Kidney glomerular epithelial cell (primary cell): ENCODE results near the gene NOTUM.
A peak's percentile ranks its signal among the peaks of the same experiment; 100 is the strongest.

Source experiments
- DNase-seq: peaks from one replicate; lab custom pipeline; 2025; lab: John Stamatoyannopoulos, UW

NOTUM gene

DNA sequence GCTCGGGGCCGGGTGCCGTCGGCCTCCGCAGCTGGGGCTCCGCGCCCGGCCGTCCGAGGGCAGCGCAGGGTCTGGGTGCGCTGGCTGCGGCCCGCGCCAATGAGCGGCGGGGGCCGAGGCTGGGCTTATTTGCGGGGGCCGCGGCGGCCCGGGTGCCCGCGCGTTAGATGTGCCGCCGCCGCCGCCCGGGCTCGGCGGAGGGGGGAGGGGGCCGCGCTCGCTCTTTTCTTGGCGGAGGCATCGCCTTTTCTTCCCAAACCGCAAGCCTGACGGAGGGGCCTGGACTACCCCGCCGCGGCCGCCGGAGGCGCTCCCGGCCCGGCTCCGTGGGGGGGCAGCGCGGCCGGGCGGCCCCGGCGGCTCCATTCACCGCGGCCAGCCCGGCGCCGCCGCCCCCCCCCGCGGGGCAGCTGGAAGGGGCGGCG, at the start of gene NOTUM:
NOTUM (minus strand) TSS at position 101 of the 425 bp plus-strand sequence. CDS start 278 bp downstream, outside the sequence.
- DNase-seq = no peak

DNA sequence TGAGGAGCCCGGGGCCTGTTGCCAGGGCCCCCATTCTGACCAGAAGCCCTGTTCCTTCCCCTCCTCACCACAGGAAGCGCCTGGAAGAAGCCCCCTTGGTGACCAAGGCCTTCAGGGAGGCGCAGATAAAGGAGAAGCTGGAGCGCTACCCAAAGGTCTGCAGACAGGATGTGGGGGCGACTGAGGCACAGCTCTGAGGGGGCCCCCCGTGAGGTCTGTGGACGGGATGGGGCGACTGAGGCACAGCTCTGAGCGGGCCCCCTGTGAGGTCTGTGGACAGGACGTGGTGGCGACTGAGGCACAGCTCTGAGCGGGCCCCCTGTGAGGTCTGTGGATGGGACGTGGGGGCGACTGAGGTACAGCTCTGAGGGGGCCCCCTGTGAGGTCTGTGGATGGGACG, 48.4 kb upstream of the NOTUM start:
- no peak for DNase-seq

DNA sequence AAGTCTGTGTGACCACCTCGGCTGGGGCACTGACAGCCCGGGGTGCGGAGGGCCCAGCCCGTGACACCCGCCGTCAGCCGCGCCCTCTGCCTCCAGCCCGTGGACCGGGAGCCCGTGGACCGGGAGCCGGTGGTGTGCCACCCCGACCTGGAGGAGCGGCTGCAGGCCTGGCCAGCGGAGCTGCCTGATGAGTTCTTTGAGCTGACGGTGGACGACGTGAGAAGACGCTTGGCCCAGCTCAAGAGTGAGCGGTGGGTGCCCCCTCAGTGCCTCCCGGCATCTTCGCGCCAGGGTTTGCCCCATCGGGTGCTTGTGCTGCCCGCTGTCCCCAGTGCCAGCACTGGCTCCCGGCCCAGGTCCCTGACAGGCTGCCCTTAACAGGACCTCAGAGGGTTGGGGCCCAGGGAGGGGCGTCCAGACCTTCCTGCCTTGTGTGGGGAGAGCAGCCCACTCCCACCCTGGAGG, 48.0 kb upstream of the NOTUM start:
- no peak for DNase-seq

DNA sequence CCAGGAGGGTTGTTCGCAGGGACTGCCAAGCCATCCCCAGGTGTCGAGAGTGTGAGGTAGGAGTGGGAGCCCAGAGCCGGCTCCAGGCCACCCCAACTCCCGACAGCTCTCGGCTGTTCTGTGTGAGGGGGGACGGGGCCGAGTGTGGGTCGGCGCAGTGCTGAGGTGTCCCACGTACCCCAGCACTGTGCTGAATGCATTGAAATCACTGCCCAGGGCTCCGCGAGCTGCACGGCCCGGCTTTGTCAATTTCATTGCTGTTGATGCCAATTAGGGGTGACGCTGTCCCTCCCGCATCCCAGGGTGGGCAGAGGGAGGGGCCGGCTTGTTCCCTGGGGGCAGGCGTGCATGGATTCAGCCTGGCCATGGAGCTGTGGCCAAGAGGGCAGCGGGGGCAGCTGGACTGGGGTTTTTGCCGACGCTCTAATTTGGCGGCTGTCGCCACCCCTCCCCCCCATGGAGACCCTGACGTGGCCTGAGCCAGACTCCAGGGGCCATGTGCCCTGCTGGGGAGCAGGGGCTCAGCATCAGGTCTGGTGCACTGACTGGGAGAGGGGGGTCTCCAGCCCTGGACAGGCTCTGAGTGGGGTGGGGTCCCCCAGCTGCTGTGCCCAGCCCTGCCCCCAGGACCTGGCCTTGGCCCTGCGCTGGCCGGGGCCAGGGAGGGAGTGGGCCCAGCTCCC, 47.4 kb upstream of the NOTUM start:
- DNase-seq = no peak

DNA sequence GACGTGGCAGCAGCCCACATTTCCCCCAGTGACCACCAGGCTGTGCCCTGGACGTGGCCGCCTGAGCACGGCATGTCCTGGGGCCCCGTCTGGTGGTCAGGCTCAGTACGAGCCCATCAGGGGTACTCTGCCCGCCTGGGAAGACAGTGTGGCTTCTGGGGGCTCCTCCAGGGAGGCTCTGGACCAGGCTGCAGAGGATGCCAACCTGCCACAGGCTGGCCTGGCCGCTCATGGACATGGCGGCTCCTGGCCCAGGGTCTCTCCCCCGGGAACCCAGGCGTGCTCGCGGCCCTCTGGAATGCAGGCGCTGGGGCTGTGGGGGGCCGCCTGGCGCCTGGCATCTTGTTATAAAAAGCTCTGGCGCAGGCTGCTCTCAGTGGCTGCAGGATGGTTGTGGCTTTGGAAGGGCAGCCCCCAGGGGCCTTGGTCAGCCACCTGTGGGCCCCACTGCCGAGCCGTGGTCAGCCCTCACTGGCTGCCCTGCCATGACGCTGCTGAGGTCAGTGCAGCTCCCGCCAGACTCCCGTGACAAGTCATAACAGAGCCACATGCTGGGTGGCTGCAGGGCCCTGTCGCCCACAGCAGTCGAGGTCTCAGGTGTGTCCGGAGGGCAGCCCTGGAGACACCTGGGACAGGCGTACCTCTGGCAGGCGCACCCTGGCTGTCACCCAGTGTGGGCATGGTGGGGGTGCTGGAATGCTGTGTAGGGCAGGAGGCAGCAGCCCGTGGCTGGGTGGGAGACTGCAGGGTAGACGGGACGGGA, 46.7 kb upstream of the NOTUM start:
- DNase-seq = no peak

DNA sequence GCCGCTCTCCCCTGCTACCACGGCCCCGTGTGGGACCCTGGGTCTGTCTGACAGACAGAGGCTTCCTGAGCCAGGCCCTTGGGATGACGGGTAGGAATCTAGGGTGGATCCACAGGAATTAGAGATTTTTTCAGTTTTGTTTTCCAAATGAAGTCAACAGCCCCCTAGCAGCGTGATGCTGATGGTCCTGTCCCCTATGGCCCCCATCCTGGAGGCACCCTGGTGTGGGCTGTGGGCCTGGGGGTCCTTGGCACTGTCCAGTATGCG, 46.2 kb upstream of the NOTUM start:
- DNase-seq = no peak

DNA sequence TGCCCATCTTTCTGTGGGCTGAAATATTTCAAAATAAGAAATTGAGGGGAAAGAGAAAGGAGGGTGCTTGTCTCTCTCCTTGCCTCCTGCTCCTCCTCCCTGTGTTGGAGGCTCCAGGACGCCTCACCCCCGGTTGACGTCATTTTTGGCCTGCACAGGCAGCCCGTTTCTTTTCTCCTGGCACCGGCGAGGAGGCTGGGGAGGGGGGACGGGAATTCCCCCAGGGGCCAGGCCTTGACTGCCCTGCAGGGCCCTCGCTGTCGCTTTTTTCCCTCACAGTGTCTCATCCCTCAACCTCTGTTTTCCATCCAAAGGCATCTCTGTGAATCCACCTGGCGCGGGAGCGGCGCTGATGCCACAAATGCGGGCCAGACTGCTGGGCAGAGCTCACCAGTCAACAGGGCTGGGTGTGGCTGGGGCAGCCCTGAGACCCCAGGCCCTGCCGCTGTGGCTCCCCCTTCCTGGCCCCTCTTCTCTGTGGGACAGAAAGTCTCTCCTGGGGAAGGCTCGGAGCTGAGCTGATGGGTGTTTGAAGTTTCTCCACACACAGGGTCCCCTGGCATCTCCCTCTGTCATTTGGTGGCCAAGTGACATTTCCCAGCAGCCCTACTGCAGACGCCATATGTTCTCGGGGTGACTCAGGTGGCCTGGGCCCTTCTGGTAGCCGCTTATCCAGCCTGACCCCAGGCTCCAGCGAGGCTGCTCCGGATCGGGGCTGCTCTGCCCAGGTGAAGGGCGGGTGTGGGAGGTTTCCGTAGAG, 45.7 kb upstream of the NOTUM start:
- DNase-seq = peak; percentile 7

DNA sequence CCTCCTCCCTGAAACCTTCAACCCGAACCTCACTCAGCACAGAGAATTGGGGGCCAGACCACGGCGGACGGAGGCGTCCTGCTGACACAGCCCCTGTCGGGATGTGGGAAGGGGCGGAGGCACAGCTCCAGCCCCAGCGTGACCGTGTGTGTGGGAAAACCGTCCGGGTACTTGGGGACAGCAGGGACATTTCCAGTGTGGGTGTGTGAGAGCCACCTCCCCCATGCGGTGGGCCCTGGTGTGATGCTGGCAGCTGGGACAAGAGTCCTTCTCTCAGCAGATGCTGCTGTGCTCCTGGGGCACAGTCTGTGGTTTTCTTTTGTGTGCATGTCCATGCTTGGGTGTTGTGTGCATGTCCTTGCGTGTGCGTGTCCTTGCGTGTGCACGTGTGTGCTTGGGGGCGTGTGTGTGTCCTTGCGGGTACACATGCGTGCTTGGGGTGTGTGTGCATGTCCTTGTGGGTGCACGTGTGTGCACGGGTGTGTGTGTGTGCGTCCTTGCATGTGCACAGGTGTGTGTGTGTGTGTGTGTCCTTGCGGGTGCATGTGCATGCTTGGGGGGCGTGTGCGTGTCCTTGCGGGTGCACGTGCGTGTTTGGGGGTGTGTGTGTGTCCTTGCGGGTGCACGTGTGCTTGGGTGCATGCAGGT, 44.8 kb upstream of the NOTUM start:
- no peak for DNase-seq

DNA sequence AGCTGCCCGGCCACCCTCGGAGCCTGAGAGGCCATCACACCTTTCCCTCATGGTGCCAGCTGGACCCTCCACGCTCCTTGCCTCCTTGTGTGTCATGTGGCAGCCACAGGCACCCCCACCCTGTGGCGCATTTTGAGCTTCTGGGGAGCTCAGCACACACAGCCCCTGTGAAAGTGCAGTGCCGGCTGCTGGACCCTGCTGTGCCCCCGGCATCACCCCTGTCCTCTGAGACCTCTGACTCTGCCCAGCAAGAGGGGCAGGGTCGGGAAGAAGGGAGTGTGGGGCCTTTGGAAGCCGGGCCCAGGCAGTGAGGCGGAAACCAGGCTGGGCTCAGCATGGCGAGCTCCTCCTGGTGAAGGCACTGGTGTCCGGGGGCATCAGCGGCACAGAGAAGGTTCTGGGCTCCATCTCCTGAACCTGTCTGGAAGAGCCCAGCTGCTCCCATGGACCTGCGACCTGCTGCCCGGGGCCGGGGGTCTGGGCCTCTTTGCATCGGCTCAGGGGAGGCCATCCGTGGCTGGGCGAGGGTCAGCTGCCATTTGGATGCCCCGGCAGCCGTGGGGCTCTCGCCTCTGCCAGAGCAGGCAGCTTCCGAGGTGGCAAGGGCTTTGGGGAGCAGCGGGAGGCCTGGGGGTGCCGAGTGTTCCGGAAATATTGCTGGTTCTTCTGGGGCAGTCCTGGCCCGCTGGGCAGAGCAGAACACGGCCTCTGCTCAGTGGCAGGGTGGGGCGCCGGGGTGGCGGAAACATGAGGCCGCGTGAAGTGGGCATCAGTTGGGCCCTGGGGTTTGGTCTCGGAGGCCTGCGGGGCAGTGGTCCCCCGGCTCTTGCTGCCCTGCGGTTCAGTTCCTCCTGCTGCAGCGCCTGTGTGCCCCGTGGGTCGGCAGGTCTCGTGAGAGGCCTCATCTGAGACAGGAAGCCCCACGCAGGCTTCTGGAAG, 43.8 kb upstream of the NOTUM start:
- no peak for DNase-seq

DNA sequence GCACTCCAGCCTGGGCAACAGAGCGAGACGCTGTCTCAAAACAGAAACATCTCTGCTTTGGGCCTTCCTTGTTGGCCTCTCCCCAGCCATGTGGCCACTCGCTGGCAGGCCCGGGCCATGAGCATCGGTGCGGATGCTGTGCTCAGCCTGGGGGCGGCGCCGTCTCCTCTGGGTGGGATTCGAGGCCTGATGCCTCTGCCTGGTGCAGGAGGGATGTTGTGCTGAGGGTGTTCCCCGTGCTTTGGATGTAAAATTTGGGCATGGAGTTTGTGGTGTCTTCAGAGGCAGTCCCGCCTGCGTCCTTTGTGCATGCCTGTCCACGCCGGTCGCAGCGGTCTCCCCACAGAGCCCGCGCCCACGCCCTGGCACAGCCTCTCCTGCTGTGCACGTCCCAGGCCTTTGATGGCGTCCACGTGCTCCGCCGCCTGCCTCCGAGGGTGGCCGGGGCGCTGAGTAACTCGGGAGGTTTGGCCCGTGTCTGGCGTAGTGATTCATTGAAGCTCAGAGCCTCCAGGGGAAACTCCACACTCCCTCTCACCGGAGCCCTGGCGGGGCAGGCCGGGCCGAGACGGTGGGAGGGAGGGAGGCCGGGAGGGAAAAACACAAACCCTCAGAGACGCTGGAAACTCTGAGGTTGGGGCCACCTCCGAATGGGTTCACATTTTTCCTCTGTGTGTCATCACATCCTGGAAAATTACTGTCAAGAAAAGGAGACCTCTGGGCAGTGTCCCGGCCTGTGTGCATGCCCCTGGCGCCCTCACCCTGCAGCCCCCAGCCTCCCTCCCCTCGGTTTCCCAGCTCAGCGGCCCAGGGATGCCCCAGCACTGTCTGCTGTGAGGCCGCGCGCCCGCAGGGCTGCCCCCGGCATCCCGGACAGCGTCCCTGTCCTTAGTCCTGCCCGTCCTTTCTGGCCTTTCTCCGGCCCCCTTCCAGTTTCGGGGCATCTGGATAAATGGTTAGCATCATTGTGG, 42.7 kb upstream of the NOTUM start:
- peak; percentile 88 for DNase-seq

DNA sequence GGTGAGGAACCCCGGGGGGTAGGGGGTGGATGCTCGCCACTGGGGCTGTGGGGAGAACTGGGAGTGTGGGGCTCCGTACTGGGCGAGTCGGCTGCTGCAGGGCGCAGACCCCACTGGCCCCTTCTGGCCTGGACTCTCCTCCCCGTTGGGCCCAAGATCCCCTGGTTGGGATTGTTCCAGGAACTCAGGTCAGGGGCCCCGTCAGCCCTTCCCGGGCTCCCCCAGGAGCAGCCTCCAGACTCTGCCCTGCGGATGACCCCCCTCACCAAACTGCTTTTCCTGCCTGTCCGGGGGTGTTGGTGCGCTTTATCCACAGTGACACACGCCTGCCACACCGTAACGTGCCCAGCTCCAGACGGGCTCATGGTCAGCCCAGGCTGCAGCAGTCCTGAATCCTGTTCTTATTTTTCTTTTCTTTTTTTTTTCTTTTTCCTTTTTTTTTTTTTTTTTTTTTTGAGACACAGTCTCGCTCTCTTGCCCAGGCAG, 40.6 kb upstream of the NOTUM start:
- no peak for DNase-seq

DNA sequence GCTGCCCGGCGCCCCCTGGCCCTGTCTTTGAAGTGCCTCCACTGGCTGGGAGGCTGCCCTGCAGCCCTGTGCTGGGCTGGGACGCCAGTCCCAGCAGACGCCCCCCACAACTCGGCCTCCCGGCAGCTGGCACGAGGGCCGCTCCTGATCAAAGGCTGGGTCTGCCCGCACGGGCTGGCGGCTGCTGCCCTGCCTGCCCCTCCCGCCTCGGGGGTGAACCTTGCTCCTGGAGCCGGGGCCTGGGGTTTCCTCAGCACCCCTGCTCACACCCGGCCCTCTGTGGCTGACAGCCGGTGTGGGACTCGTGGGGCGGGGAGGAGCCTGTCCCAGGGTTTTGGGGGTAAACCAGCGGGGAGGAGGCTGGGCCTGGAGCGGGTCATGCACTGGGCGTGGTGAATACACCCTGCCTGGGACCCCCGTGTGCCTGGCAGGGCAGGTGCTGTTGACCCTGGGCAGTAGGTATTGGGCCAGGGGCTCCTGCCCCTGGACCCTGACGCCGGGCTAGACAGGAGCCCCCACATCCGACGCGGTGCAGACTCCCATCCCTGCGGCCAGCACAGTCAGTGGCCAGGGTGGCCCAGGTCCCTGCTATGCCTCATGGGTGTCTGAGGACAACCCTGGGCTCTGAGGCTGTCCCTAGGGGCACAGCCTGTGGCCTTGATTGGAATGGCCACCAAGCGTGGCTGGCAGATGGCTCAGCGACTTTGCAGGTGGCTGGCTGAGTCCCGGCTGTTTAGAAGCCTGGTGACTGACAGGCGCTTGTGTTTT, 40.0 kb upstream of the NOTUM start:
- no peak for DNase-seq

DNA sequence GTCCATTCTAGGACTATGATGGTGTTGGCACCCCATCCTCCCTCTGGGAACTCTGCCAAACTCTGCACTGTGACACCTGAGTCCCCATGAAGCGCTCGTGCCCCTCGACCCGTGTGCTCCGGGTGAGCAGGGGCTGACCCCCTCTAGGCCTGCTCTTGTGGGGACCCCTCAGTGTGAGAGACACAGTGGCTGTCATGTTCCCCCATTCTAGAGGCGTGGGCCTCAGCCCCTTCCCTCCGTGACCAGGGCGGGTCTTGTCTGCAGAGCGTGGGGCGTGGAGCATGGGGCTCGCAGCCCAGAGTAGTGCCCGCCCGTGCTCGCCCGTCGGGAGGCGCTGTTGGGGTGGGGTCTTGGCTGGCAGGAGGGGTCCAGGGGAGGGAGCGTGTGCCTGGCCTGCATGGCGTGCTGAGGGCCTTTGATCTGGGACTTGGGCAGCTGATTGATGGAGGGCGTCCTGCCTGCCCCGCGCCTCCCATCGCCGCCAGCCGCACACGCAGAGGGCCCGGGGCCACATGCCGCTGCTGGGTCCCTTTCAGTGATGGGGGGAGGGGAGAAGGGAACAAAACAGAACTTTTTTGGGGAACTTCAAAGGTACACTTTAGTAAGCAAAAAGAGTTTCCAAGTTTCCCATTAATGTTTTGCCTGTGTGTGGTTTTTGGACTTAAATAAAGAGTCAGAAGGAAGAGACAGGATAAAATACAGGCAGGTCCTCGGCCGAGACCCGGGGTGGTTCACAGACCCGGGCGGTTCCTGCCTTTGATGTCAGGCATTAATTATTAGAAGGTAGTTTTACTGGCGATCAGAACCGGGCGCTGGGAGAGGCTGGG, 39.2 kb upstream of the NOTUM start:
- no peak for DNase-seq

DNA sequence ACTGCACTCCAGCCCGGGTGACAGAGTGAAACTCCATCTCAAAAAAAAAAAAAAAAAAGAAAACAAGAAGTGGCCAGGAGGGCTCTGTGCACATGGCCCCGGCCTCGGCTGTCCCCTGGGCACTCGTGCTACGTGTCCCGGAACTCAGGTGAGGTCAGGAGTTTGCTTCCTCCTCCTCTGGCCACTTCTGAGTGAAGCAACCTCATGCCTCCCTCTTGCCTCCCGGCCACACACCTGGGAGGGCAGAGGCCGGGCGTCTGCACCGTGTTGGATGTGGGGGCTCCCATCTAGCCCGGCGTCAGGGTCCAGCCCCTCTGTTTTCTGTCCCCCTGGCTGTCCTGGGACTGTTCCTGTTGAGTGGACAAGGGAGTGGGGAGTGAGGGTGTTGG, 38.6 kb upstream of the NOTUM start:
- DNase-seq = no peak

DNA sequence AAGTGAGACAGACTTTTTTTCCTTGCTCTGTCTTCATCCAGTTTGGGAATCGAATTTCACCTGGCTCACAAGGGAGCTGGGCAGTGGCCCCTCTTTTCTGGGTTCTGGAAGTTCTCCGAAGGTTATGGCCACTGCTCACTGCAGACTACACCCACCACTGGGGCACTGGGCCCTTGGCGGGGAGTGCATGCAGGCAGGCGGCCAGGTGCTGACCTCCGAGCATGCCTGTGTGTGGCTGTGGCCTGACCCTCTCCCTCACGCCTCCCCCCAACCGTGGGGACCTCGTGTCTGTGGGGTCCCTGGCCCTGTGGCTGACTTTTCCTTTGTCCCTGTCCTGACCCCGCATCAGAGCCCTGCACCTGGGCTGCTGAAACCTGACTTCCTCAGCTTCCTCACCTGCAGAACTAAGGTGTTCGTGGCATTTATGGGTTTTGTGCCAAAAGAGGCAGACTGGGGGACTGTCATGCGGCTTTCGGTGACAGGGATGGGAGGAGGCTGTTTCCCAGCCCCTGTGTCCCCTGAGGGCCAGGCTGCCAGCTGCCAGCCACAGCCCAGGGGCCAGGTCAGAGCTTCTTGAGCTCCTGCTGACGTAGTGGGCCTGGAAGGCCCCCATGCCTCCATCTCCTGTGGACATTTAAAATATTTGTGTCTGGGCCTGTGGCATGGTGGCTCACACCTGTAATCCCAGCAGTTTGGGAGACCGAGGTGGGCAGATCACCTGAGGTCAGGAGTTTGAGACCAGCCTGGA, 37.9 kb upstream of the NOTUM start:
- DNase-seq = no peak

DNA sequence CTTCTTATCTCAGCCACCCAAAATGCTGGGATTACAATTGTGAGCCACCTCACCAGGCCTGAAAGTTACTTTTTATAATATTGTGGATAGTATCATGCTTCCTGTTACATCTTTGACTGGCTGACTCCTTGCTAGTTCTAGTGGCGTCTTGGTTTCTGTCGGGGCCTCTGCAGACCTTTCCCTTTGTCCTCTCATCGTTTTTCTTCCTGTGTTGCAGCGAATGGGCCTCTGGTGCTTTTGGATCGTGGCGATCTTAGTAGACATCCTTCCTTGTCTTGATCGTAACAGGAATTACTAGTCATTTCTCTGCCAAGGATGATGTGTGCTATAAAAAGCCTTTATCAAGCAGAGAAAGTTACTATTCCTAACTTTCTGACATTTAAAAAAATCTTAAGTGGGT, 37.2 kb upstream of the NOTUM start:
- no peak for DNase-seq

DNA sequence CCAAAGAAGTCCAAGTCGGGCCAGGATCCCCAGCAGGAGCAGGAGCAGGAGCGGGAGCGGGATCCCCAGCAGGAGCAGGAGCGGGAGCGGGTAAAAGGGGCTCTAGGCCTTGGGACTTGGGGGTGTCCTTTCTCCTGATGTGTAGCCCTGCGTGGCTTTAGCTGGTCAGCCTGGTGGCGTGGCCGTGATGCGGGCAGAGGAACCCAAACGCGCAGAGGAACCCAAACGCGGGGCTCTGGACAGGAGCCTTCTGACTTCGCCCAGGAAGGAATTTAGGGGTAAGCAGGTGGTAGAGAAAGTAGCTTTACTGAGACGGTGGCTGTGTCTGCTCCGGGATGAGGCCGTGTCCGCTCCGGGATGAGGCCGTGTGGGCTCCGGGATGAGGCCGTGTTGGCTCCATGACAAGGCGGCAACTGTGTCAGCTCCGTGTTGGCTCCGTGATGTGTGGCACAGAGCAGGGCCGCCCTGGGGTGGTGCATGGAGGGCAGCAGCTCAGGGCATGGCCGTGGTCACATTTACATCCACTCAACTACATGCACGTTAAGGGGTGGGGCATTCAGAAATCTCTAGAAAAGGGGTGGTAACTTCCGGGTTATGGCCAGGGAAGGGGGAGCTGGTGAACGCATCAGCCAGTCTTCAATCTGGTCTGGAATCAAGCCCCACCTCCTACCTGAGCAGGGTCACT, 35.9 kb upstream of the NOTUM start:
- DNase-seq = no peak
